ENCODE measurements around the gene TMEM217. TPM values are rescaled to one million over a fixed set of nuclear protein-coding genes. Genes with fewer than 3 reads are reported as not detected.

The TMEM217 gene
- total RNA-seq, 1 donor from 2014 or later = 1.8 TPM

- no peaks in the 10 kb centered on the region for H3K9me3 ChIP-seq
- peaks cover 42% of the 10 kb centered on the region for H3K4me1 ChIP-seq
- no peaks in the 10 kb centered on the region for H3K27me3 ChIP-seq
- no peaks in the 10 kb centered on the region for H3K36me3 ChIP-seq
- H3K4me3 ChIP-seq = no peak overlapping the region
- peak; percentile 36 for ATAC-seq
- no peak for TF ChIP-seq CTCF (IDR thresholded peaks at IDR 0.05)
- intact Hi-C loops (cut with DNase I) = no loop called here
- DNase-seq = no peak
- peak overlapping the region; percentile 69 for H3K27ac ChIP-seq
Measured at GRCh38 chr6:37242429-37243052, 15.4 kb downstream of the TMEM217 start.

GRCh38 chr6:37241775-37242428 is 16.0 kb downstream of the TMEM217 start:
- DNase-seq (no peak), ATAC-seq (no peak)
- H3K9me3 ChIP-seq = no peaks in the 10 kb centered on the region
- H3K4me1 ChIP-seq = peaks cover 42% of the 10 kb centered on the region
- H3K27ac ChIP-seq = peak overlapping the region; percentile 69
- H3K27me3 ChIP-seq = no peaks in the 10 kb centered on the region
- intact Hi-C loops (cut with DNase I) = no loop called here
- H3K36me3 ChIP-seq = no peaks in the 10 kb centered on the region
- no peak for TF ChIP-seq CTCF (IDR thresholded peaks at IDR 0.05)
- H3K4me3 ChIP-seq = no peak overlapping the region

- no peak for TF ChIP-seq CTCF (IDR thresholded peaks at IDR 0.05)
- intact Hi-C loops (cut with DNase I) = no loop called here
- H3K4me1 ChIP-seq = peaks cover 42% of the 10 kb centered on the region
- H3K27ac ChIP-seq = no peak overlapping the region
- H3K9me3 ChIP-seq = no peaks in the 10 kb centered on the region
- H3K27me3 ChIP-seq = no peaks in the 10 kb centered on the region
- DNase-seq (no peak), ATAC-seq (no peak)
- no peaks in the 10 kb centered on the region for H3K36me3 ChIP-seq
- H3K4me3 ChIP-seq = no peak overlapping the region
Measured at GRCh38 chr6:37241131-37241530, 16.8 kb downstream of the TMEM217 start.

GRCh38 chr6:37239950-37240713 is 17.8 kb downstream of the TMEM217 start:
- Histone ChIP-seq H3K4me1 (peaks cover 39% of the 10 kb centered on the region), H3K27me3 (no peaks in the 10 kb centered on the region), H3K9me3 (no peaks in the 10 kb centered on the region), H3K4me3 (no peak overlapping the region), H3K36me3 (no peaks in the 10 kb centered on the region), H3K27ac (no peak overlapping the region)
- no peak for TF ChIP-seq CTCF (IDR thresholded peaks at IDR 0.05)
- ATAC-seq (peak; percentile 50), DNase-seq (peak; percentile 78)
- intact Hi-C loops (cut with DNase I) = no loop called here

- intact Hi-C loops (cut with DNase I) = no loop called here
- TF ChIP-seq CTCF (IDR thresholded peaks at IDR 0.05) = no peak
- no peak overlapping the region for H3K27ac ChIP-seq
- H3K9me3 ChIP-seq = no peaks in the 10 kb centered on the region
- no peak overlapping the region for H3K4me3 ChIP-seq
- H3K36me3 ChIP-seq = no peaks in the 10 kb centered on the region
- no peak for DNase-seq
- H3K27me3 ChIP-seq = no peaks in the 10 kb centered on the region
- no peak for ATAC-seq
- peaks cover 36% of the 10 kb centered on the region for H3K4me1 ChIP-seq
Measured at GRCh38 chr6:37239526-37239925, 18.4 kb downstream of the TMEM217 start.
